Chondrocyte (in vitro differentiated cells): ENCODE results near the gene SMAD9. TPM values are rescaled to one million over a fixed set of nuclear protein-coding genes. Genes with fewer than 3 reads are reported as not detected.
"Not testable (repeated sequence)": the region's sequence is repeated elsewhere in the genome, so short reads cannot be mapped to it uniquely, and the experiment has no call there.

Experiments
- DNase-seq: peaks from one replicate; pipeline ENCODE4 v3.0.0; 2021; ENCODE audit warnings: mixed read lengths, low spot score
- H3K27ac Mint-ChIP-seq: one replicate; pipeline ENCODE4 v1.8.0; 2021; ENCODE audit warnings: mild to moderate bottlenecking, moderate library complexity, mixed read lengths; ENCODE audit not compliant: unreplicated experiment
- H3K27me3 Mint-ChIP-seq: 2 replicates; pipeline ENCODE4 v1.8.0; 2021; ENCODE audit warnings: low read depth, mixed read lengths
- H3K36me3 Mint-ChIP-seq: 2 replicates; pipeline ENCODE4 v1.8.0; 2021; ENCODE audit warnings: low read depth, mixed read lengths
- H3K4me1 Mint-ChIP-seq: 2 replicates; pipeline ENCODE4 v1.8.0; 2021; ENCODE audit warnings: low read depth, mild to moderate bottlenecking, mixed read lengths
- H3K4me3 Mint-ChIP-seq: one replicate; pipeline ENCODE4 v1.8.0; 2021; ENCODE audit warnings: mild to moderate bottlenecking, moderate library complexity, mixed read lengths; ENCODE audit not compliant: unreplicated experiment
- H3K9me3 Mint-ChIP-seq: 2 replicates; pipeline ENCODE4 v1.8.0; 2021; ENCODE audit warnings: low read depth, mixed read lengths
- CTCF ChIP-seq: fragments of 200-600 bp; sonication (generic); IDR thresholded peaks from 2 replicates; pipeline ENCODE4 v1.5.0; 2021; ENCODE audit warnings: antibody characterized with exemption, mild to moderate bottlenecking, moderate library complexity
- total RNA-seq: library from RNA; stranded (reverse); gene quantifications from 3 replicates; pipeline ENCODE4 v1.2.1, GENCODE V29; 2021

Gene SMAD9
- total RNA-seq, 1 donor from 2014 or later = 8.9 TPM

- no peaks in the 10 kb centered on the region for H3K9me3 Mint-ChIP-seq
- H3K27ac Mint-ChIP-seq = no peak overlapping the region
- peaks cover 16% of the 10 kb centered on the region for H3K4me1 Mint-ChIP-seq
Observed at GRCh38 chr13:36885901-36886300, 34.1 kb downstream of the SMAD9 start.

GRCh38 chr13:36884235-36884634 is 35.8 kb downstream of the SMAD9 start:
- H3K27me3 Mint-ChIP-seq = no peaks in the 10 kb centered on the region
- DNase-seq = no peak
- peaks cover 7% of the 10 kb centered on the region for H3K36me3 Mint-ChIP-seq
- TF ChIP-seq CTCF = no peak
- H3K4me3 Mint-ChIP-seq = no peak overlapping the region
- H3K27ac Mint-ChIP-seq = no peak overlapping the region
- no peaks in the 10 kb centered on the region for H3K9me3 Mint-ChIP-seq
- peaks cover 18% of the 10 kb centered on the region for H3K4me1 Mint-ChIP-seq

More at GRCh38 chr13:36885901-36886300, 34.1 kb downstream of the SMAD9 start:
- no peak for DNase-seq
- Mint-ChIP-seq H3K4me3 (no peak overlapping the region), H3K36me3 (peaks cover 3% of the 10 kb centered on the region), H3K27me3 (no peaks in the 10 kb centered on the region)
- no peak for TF ChIP-seq CTCF

- peaks cover 18% of the 10 kb centered on the region for H3K4me1 Mint-ChIP-seq
- no peak overlapping the region for H3K4me3 Mint-ChIP-seq
- no peak overlapping the region for H3K27ac Mint-ChIP-seq
- H3K36me3 Mint-ChIP-seq = peaks cover 11% of the 10 kb centered on the region
- H3K9me3 Mint-ChIP-seq = no peaks in the 10 kb centered on the region
- no peak for TF ChIP-seq CTCF
- DNase-seq = no peak
- no peaks in the 10 kb centered on the region for H3K27me3 Mint-ChIP-seq
Observed at GRCh38 chr13:36883824-36884223, 36.2 kb downstream of the SMAD9 start.

- not testable (repeated sequence) for DNase-seq, H3K27me3 Mint-ChIP-seq, H3K4me3 Mint-ChIP-seq, H3K27ac Mint-ChIP-seq, H3K9me3 Mint-ChIP-seq
- peaks cover 14% of the 10 kb centered on the region for H3K4me1 Mint-ChIP-seq
- H3K36me3 Mint-ChIP-seq = peaks cover 15% of the 10 kb centered on the region
Observed at GRCh38 chr13:36883392-36883791, 36.6 kb downstream of the SMAD9 start.

GRCh38 chr13:36882829-36883390 is 37.1 kb downstream of the SMAD9 start:
- peaks cover 16% of the 10 kb centered on the region for H3K36me3 Mint-ChIP-seq
- no peaks in the 10 kb centered on the region for H3K9me3 Mint-ChIP-seq
- no peak overlapping the region for H3K4me3 Mint-ChIP-seq
- no peak for TF ChIP-seq CTCF
- no peak for DNase-seq
- H3K27ac Mint-ChIP-seq = no peak overlapping the region
- H3K4me1 Mint-ChIP-seq = peaks cover 14% of the 10 kb centered on the region
- H3K27me3 Mint-ChIP-seq = no peaks in the 10 kb centered on the region

- Mint-ChIP-seq H3K36me3 (peaks cover 13% of the 10 kb centered on the region), H3K27ac (no peak overlapping the region), H3K27me3 (no peaks in the 10 kb centered on the region), H3K4me1 (peaks cover 14% of the 10 kb centered on the region), H3K4me3 (no peak overlapping the region), H3K9me3 (no peaks in the 10 kb centered on the region)
- no peak for DNase-seq
- no peak for TF ChIP-seq CTCF
Observed at GRCh38 chr13:36880961-36881360, 39.1 kb downstream of the SMAD9 start.
